ENCODE measurements around the gene EGFLAM.

Gene EGFLAM

DNA sequence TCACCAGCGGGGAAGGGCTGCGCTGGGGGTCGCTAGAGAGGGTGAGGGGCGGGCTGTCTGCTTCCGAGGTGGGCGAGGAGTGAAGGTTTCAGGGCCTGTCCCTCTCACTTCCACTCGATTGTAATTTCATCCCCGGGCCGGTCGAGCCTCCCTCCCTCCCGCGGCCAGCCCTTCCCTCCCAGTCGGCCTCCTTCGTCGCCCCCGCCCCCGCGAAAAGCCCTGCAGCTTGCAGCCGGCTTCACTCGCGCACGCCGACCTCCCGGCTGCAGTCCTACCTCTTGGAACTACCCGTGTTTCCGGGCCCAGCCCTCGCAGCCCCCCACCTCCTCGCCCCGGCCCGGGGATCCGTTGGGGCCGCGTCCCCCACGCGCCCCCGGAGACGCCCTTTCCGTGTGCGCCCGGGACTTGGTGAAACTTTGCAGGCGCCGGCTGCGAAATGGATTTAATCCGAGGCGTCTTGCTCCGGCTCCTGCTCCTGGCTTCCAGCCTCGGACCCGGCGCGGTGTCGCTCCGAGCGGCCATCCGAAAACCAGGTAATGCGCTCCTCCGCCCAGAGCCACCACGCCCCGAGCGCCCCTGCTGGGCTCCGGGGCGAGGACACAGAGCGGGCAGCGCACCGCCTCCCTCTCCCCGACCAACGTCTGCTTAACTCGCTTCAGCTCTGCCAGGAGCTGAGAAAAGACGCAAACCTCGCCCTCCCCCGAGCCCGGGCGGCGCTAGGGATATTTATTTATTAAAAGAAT, at the start of gene EGFLAM:
EGFLAM (plus strand) TSS at position 241 of the 743 bp plus-strand sequence; CDS start at position 437, 196 bp downstream.
- DNase-seq = peak; percentile 2

DNA sequence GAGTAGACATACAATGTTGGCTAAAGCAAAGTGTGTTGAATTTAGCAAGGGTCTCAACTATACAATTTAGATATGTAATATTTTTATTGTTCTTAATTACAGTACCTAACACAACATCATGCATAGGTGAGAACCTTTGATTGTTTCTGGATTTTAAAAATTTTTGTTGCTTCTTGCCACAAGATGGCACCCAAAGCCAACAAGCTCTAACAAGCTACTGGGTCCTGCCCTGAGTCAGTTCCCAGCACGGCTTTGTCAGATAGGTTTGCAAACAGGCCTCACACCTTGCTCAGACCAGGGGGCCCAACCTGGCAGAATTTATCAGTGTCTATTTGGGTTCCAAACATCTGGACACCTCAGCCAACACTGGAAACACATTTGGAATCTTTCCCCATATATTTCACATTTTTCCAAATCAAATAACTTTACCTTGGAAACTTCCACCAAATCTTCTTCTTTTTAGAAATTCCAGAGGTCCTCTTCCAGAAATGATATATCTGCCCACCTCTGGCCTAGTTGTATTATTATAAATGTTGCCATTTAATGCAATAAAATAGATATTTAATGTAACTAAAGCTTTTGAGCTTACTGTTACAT, 49.5 kb upstream of the EGFLAM start:
- DNase-seq = peak; percentile 29

DNA sequence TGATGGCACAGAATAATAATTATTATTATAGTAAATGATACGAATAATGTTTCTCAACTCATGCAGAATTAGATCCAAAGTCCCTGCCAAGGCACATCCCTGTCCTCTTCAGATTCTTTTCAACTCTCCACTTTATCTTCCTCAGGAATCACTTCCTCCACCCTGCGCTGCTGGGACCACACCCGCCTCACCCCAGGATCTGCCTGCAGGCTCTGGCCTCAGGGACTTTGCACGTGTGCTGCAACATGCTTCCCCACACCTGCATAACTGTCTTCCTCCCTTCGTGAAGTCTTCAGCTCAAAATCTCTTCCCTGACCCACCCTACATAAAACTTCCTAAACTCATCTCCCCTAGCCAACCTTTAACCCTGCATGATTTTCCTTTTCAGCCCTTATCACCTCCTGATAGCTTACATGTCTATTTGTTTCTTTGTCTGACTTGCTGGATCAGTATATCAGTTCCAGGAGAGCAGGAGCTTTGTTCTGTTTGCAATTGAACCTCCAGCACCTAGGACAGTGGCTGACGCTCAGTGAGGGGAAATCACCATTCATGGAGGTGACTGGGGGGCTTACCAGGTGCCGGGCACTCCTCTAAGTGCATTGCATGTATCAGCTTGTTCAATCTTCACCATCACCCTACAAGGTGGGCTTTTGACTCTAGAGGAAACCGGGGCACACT, 47.5 kb upstream of the EGFLAM start:
- DNase-seq = no peak

DNA sequence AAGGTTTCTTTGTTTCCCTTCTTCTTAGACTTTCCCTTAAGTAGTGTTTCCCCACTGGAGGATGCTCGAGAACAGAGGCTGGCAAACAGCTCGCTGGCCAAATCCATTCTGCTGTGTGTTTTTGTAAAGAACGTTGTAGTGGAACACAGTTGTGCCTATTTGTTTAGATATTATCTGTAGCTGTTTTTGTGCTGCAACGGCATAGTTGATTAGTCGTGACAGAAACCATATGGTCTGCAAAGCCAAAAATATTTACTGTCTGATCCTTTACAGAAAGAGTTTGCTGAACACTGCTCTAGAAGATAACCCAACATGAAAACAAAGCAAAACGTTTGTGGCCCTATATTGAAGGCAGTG, 47.0 kb upstream of the EGFLAM start:
- no peak for DNase-seq

DNA sequence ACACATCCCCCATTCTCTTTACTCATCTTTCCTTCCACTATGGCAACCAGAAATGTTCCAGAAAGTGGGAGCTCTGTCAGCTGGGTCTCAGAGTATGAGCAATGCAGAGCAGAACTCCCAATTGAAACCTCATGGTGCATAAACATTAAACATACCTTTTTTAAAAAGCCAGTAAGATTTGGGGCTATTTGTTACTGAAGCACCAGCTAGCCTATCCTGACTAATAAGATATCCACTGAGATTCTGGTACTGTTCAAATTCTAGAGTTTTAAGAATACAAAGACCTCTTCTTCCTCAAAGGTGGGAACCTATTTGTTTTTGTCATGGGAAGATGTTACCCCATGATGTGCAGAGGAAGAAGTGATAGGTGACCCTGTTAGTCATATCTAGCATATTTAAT, 46.1 kb upstream of the EGFLAM start:
- no peak for DNase-seq

DNA sequence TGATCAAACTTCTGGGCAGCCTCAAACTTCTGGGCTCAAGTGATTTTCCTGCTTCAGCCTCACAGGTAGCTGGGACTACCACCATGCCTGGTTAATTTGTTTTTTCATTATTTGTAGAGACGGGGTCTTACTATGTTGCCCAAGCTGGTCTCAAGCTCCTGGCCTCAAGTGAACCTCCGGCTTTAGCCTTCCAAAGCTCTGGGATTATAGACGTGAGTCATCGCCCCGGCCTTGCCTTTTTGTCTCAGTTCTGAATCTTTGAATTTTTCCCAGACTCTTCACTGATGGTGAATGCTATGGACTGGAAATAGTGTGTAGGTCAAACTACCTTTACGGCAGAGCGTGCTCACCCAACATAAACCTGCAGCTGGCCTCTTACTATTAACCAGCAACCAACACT, 32.3 kb upstream of the EGFLAM start:
- no peak for DNase-seq

DNA sequence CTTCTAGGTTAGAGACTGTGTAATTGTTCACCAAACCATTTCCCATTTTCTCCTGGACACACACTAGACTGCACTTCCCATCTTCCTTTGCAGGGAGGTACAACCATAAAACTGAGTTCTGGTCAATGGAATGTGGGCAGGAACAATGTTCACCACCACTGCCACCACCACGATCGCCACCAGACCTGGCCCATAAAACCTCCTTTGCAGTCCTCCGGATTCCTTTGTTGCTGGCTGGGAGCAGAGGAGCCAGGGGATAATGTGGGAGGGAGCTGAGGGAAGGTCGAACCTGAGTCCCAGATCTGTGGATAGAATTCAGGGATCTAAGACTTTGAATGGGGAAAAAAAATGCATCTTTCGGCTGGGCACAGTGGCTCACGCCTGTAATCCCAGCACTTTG, 29.4 kb upstream of the EGFLAM start:
- DNase-seq = no peak

DNA sequence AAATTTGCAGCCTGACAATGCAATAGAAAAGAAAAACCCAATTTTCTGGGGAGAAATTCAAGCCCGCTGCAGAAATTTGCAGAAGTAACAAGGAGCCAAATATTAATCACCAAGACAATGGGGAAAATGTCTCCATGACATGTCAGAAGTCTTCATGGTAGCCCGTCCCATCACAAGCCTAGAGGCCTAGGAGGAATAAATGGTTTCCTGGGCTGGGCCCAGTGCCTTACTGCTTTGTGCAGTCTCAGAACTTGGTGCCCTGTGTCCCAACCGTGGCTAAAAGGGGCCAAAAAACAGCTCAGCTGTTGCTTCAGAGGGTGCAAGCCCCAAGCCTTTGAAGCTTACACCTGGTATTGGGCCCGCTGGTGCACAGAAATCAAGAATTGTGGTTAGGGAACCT, 23.6 kb upstream of the EGFLAM start:
- DNase-seq = no peak

DNA sequence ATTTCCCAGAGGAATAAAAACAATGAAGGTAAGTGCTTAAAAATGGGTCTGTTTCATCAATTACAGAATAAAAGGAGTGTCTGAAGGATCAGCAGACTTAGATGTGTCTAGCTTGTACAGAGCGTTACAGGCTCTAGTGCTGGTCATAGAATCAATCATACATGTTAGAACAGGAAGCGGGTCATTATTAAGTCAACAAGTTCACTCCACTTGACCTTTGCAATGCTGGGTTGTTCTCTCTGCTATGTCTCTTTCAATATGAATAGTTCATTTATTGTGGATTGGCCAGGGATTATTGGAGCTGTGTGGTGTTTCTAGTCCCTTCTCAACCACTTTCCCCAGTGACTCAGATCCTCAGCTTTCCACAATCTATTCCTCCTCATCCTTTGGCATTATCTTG, 20.7 kb upstream of the EGFLAM start:
- no peak for DNase-seq

DNA sequence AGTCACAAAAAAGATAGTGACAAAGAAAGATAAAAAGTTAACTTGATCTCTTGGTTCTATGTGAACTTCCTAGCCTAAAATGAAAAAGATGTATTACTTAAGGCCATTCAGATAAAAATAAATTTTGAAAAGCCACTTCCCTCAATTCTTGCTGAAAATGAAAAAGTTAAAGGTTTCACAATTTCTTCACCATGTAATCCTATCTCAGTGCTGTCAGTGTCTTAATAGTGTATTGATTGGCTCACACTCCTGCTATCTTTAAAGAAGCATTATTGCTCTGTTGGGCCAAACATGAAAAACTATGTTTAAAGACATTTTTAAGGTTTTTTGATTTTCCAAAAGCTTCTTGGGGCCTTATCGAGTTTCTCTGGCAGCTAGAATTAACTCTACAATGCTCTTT, 18.1 kb upstream of the EGFLAM start:
- no peak for DNase-seq

DNA sequence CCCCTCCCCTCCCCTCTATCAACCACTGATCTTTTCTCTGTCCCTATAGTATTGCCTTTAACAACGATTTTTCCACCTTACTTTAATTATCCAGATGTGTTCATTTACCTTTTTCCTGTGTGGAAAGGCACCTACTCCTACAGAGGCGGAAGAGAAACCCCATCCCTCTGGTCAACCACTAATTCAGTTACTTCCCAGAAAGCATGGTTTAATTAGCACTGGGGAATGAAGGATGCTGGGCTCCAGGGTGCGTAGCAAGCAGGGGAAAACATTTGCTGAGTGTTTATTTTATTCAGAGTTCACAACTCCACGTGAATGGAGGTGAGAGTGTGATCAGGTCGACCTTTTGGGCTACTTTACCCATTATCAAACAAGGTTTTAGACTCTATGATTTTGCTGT, 16.7 kb upstream of the EGFLAM start:
- DNase-seq = no peak

DNA sequence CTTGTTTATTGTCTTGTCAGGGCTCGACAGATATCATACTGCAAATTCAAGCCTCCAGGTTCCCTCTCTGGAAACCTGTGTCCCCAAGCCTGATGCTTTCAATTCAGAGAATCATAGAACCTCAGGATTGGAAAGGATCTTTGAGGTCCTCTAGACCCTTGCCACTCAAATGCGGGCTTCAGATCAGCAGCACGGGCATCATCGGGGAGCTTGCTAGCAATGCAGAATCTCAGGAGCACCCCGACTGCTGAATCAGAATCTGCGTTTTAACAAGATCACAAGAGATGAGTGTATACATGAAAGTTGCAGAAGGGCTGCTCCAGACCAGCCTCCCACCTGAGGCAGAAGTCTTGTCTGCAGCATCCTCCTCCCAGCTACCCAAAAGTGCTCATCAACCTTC, 13.1 kb upstream of the EGFLAM start:
- DNase-seq = no peak

DNA sequence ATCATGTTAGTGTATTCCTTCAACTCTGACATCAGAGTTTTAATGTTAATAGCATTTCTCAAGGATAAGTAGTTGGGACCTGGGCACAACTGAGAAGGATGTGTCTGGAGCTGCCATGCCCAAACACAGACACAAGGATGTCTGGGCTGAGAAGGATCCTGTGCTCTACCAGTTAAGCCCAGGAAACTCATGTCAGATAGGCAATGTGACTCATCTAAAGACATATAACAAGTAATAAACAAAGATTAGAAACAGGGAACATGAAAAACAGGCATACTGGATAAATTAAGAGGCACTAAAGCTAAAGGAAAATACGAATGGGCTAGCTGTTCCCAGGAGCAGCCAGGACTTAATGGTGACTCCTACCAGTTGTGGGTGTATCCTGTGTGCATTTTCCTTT, 9.1 kb upstream of the EGFLAM start:
- DNase-seq = no peak

DNA sequence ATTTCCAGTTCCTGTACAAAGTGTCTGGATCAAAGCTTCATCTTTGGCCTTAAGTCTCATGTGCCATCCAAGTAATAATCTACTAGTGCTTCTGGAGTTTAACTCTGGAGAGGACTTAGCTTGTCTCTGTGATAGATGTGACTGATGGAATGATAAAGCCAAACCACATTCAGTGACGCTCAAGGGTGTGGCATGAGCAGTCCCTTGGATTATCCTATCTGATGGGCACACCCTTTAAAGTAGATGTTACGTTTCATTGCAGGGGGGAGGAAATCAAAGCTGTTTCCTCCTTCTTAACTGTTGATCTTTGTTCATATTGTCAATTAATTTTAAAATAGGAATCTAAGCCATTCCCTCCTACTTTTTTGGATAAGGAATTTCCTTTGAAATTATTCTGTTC, 8.5 kb upstream of the EGFLAM start:
- no peak for DNase-seq

DNA sequence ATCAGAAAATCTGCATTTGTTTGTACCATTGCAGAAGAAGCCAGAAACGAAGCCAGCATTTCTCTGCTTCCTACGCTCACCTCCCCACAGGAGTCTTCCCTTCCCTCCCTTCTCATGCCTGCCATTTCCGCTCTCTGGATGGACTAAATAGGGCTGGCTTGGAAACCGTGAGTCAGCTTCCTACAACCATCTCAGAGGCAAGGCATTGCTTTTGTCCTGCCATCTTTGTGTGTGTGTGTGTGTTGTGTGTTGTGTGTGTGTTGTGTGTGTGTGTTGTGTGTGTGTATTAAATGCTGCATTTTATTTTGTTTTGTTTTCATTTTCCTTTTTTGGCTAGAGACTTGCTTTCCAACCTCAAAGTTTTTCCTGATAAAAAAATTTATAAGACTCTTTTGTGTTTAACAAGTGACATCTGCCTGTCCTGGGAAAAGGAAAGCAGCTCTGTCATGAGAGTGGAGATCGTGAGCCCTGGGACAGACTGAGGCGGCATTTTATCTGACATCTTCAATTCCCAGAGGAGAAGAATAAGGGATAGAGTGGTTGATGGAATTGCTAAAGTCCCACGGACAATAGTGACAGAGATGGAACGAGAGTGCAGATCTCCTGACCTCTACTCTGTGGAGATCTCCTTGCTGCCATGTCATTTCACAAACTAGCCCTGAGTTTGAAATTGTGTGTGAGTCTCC, 7.5 kb upstream of the EGFLAM start:
- DNase-seq = no peak

DNA sequence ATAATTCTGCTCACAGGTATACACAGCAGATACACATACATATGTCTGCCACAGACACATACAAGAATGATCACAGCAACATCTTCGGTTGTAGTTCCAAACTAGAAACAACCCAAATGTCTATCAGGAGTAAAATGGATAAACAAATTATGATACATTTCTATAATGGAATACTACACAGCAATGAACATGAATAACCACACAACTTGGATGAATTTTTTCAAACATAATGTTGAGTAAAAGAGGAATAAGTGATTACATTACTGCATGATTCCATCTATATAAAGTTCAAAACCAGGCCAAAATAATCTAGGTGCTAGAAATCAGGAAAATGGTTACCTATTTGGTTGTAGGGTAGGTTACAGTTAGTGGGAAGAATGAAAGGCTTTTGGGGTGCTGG, 4.6 kb upstream of the EGFLAM start:
- no peak for DNase-seq

DNA sequence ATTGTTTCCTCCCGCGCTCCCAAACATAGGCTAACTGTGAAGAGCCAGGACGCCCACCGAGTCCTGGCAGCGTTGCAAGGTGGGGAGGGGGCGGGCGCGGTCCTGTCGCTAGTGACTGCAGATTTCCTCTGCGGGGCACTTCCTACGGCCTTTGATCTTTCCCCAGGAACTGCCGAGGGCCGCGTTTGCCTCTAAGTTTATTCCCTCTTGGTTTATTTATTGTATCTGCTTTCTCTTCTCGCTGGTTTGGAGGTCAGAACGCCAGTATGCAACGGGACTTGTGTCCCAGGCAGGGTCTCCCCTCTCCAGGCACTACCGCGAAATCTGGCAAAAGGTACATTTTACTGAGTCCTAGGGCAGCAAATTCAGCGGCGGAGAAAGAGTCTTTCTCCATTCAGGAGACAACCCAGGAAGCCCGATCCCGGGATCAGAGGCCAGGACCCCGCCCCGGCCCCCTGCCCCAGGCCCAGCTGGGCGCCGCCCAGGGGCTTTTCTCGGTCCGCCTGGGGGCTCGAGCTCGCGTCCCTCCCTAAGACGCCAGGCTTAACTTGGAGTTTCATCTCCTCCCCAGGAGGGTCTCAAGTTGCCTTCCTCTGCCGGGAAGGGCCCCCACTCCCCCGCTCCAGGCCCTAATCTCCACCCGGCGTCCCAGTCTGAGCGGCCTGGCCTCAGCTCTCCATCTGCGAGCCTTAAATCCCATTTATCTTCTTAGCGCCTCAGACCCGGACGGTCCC, 884 bp upstream of the EGFLAM start:
- no peak for DNase-seq

DNA sequence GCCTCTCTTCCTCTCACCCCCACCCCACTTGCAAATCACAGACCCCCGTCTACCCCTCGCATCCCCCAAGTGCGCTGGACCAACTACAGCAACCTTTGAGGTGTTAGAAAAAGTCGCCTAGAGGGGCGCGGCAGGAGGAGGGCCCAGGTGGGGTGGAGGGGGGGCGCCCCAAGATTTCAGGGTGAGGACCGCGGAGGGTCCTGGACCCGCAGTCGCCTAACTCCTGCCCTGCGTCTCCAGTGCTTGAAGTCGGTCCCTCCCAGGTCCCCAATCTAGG, 379 bp upstream of the EGFLAM start:
- no peak for DNase-seq

DNA sequence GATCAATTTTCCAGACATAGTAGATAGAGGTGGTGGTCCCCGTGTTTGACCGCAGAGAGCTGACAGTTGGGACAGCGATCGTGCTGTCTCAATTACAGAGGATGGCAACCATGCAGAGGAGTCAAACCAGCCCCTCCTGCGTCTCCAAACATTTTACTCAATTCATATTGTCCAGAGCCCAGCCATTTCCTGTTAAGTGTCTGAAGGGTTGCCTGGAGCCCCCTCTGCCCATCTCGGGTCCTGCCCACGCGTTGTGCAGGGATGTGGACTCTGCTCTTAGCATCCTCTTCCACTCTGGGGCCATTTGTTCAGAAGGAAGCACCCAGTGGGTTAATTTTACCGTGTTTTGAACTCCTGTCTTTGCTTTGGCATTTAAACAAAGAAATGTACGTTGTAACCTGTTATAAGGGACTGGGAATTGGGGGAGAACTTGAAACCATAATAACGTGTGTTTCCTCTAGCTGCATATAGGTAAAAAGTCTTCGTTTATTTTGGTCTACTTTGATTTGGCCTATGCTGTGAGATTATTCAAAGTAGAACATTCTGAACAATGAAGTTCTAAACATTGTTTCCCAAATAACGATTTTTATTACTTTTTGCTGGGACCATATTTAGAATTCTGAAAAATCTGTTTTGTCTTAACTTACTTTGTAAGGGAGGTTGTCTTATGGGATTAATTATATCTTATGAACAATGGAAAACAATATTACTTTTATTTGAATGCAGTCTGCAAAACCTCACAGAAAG, 876 bp downstream of the EGFLAM start:
- no peak for DNase-seq

DNA sequence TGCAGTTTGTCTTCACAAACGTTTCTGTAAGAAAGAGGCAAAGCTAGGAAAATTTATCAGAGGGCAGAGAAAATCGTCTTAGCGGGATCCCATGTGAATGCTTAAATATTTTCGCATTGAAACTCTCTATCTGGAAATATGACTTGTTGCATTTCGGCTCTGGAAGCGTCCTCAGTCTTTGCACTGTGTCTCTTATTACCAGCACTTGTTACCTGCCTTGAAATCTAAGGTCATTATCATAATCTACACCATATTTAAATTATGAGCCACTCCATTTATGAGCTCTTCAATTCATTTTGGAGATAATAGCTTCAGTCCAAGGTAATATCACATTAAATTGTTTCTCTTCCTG, 1.4 kb downstream of the EGFLAM start:
- no peak for DNase-seq

DNA sequence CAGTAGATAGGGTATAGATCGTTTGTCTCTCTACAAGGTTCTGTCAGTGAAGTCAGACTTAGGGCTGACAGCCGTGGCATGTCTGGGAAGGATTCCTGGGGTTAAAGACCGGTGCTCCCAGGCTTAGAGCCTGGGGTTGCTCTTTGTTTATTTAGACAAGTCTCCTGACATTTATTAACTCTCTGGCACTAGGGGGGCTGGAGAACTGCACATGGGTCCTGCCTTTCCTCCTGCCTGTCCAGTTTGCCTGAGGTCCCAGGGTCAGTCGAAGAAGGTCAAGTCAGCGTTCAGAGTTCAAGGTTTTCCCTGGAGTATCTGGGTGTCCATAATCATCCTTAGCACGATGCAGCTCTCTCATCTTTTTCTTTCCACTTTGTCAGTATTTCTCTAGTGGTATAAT, 5.6 kb downstream of the EGFLAM start:
- DNase-seq = no peak

DNA sequence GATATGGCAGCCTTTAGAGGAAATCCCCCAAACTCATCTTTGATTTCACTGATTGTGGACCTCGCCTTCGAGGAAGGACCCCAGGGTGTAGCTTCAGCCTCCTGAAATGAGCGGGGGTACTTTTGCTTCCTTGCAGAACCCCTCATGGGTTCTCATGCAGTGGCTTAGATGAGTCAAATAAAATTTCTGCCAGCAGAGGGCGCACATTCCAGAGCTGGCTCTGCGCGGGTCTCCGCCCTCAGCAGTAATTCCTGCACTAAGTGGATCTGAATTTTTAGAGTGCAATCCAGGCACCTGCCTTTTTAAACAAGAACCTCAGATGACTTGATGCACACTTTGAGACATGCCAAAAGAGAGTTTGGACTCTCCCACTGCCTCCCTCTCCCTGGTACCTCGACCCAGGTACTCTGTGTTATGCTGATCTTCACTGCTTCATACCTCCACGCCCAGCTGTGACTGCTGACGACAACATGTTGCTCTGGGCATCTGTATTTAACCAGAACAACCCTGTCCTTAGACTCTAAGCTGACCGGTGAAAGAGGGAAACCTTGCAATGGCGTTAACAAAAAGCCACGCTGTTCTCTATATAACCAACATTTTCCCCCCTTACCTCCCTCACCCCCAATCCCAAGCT, 7.3 kb downstream of the EGFLAM start:
- peak; percentile 10 for DNase-seq
